ENCODE data around the gene KRT38.

The KRT38 gene

DNA sequence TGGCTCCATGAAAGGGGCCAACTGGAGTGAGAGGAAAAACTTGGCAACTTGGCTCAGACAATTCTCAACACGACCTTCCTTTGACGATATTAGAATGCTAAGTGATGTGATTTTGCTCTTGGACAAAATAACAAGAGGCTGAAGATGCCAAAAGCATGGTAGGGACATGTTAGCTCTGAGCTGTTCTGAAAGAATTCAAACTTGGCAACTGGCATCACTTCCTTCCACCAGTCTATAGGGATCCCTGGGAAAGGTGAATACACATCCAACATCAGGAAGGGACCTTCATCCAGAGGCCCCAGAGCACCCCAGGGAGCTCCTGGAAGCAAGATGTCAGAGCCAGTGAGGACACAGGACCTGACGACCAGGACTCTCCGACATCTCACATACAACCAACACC lies 20.6 kb downstream of the KRT38 start:
- H3K27ac Mint-ChIP-seq = no peak overlapping the region
- H3K4me3 Mint-ChIP-seq = no peak overlapping the region
- H3K36me3 Mint-ChIP-seq (ENCODE audit: low read depth) = no peaks in the 10 kb centered on the region
- TF ChIP-seq, protein P1, sequence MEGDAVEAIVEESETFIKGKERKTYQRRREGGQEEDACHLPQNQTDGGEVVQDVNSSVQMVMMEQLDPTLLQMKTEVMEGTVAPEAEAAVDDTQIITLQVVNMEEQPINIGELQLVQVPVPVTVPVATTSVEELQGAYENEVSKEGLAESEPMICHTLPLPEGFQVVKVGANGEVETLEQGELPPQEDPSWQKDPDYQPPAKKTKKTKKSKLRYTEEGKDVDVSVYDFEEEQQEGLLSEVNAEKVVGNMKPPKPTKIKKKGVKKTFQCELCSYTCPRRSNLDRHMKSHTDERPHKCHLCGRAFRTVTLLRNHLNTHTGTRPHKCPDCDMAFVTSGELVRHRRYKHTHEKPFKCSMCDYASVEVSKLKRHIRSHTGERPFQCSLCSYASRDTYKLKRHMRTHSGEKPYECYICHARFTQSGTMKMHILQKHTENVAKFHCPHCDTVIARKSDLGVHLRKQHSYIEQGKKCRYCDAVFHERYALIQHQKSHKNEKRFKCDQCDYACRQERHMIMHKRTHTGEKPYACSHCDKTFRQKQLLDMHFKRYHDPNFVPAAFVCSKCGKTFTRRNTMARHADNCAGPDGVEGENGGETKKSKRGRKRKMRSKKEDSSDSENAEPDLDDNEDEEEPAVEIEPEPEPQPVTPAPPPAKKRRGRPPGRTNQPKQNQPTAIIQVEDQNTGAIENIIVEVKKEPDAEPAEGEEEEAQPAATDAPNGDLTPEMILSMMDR (IDR thresholded peaks at IDR 0.05; ENCODE audit: unreplicated experiment in 3 of 3) = no peak
- H3K9me3 Mint-ChIP-seq = no peaks in the 10 kb centered on the region
- peaks cover 15% of the 10 kb centered on the region for H3K27me3 Mint-ChIP-seq (ENCODE audit: low read depth)
- peaks cover 9% of the 10 kb centered on the region for H3K4me1 Mint-ChIP-seq

DNA sequence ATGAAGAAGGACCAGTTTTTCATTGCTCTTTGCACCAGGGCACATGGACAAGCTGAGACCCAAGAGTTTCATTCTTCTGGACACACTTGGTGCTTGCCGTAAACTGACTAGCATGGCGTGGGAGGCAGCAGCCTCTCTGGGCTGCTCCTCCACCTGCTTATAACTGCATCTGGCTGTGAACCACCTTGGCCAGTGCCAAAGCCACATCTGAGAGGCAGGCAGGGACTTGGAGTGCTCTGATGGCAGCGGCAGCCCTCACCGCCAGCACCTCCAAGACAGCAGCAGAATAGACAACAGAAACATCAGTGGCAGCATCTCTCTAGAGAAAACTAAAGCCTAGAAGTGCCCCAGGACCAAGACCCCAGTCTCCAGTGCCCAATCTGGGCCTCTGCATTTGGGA lies 21.1 kb downstream of the KRT38 start:
- H3K27ac Mint-ChIP-seq = no peak overlapping the region
- H3K36me3 Mint-ChIP-seq (ENCODE audit: low read depth) = no peaks in the 10 kb centered on the region
- H3K27me3 Mint-ChIP-seq (ENCODE audit: low read depth) = peaks cover 15% of the 10 kb centered on the region
- H3K9me3 Mint-ChIP-seq = no peaks in the 10 kb centered on the region
- no peak overlapping the region for H3K4me3 Mint-ChIP-seq
- H3K4me1 Mint-ChIP-seq = peaks cover 9% of the 10 kb centered on the region
- TF ChIP-seq, protein P1 (IDR thresholded peaks at IDR 0.05; ENCODE audit: unreplicated experiment in 3 of 3) = no peak

DNA sequence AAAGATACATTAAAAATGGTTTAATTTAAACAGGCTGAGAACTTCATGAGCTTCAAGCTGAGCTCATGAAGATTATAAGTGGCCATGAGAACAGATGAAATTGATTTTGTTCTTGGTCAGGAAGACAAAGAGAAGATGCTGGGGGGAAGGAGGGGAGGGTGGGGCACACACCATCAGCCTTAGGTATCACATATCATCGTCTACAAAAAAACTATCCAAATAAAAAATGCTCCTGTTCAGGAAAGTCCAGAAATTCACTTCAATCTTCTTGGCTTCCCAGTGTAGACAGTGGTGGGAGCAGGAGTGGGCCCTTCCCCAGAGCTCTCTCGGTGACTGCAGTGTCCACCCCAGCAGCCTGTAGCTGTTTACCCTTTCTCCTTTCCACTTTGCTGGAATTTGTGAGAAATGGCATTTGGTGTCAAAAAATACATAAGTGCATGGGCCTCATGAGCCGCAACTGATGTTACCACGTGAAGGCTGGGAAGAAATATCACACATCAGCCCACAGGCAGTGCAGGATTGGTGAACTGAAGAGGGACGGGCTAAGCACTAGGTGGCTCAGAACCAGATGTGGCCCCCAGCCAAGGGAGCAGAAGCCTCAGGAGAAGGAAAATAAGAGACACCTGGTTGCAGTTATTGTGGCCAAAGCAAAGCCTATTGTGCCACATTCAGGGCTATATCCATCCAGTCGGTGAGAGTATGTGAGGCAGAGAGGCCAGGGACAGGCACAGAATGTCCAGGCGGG lies 22.5 kb downstream of the KRT38 start:
- no peaks in the 10 kb centered on the region for H3K36me3 Mint-ChIP-seq (ENCODE audit: low read depth)
- H3K4me1 Mint-ChIP-seq = peaks cover 9% of the 10 kb centered on the region
- H3K27ac Mint-ChIP-seq = no peak overlapping the region
- TF ChIP-seq, protein P1 (IDR thresholded peaks at IDR 0.05; ENCODE audit: unreplicated experiment in 3 of 3) = no peak
- H3K27me3 Mint-ChIP-seq (ENCODE audit: low read depth) = peaks cover 15% of the 10 kb centered on the region
- H3K9me3 Mint-ChIP-seq = no peaks in the 10 kb centered on the region
- no peak overlapping the region for H3K4me3 Mint-ChIP-seq

DNA sequence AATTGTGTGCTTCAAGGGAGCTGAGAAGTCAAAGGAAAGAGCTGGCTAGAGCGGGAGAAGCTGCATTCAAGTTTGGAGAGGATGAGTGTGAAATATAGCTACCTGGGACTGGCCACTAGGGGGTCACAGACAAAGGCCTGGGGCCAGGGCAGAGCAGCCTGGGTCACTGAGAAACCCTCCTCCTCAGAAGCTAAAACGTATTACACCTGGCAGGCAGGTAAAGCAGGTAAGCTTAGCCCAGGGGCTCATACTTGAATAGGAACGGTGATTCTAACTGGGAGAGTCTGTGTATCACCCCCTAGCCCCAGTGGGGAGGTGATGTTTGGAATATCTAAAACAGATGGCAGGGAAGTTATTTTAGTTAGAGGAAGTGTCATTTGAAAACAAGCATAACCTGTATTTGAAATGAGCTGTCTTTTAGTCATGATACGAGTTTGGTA lies 23.2 kb downstream of the KRT38 start:
- Mint-ChIP-seq H3K27me3 (ENCODE audit: low read depth) (peaks cover 15% of the 10 kb centered on the region), H3K4me1 (peaks cover 9% of the 10 kb centered on the region), H3K27ac (no peak overlapping the region), H3K36me3 (ENCODE audit: low read depth) (no peaks in the 10 kb centered on the region), H3K4me3 (no peak overlapping the region), H3K9me3 (no peaks in the 10 kb centered on the region)
- TF ChIP-seq, protein P1 (IDR thresholded peaks at IDR 0.05; ENCODE audit: unreplicated experiment in 3 of 3) = peak in 1 of 3 experiments; percentile 24

DNA sequence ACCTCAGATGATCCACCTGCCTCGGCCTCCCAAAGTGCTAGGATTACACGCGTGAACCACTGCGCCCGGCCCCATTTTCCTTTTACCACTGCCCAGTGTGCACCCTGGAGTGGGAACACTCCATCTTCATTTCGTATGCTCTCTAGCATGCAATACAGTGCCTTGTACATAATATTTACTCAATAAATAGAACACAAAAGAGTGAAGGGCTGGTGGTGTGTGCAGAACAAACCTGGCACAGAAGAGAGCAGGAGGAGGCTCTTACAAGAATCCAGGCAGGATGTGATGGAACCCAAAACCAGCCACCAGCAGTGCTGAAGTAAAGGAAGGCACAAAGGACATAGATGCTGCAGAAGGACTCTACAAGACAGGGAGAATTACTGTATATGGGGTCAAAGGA lies 23.7 kb downstream of the KRT38 start:
- Mint-ChIP-seq H3K27me3 (ENCODE audit: low read depth) (peaks cover 15% of the 10 kb centered on the region), H3K27ac (no peak overlapping the region), H3K4me3 (no peak overlapping the region), H3K4me1 (peaks cover 9% of the 10 kb centered on the region), H3K9me3 (no peaks in the 10 kb centered on the region), H3K36me3 (ENCODE audit: low read depth) (no peaks in the 10 kb centered on the region)
- TF ChIP-seq, protein P1 (IDR thresholded peaks at IDR 0.05; ENCODE audit: unreplicated experiment in 3 of 3) = no peak

DNA sequence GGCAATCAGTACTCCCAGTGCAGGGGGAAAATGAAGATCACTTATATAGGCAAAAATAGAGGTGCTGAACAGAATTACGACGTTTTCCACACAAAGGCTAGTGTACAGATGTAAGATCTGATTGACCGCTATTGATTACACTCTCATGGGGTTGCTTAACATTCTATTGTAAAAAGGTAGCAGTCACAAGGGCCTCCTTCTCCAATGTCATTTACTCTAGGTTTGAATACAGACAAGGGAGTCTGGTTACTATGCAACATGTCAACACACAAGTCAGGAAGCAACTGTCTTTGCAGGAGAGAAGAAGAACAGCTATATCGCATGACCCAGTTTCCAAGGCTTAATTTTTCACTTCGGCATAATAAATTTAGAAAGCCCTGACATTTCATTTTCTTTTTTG lies 24.3 kb downstream of the KRT38 start:
- Mint-ChIP-seq H3K4me3 (no peak overlapping the region), H3K4me1 (peaks cover 9% of the 10 kb centered on the region), H3K27ac (peak overlapping the region in 1 of 3 experiments; percentile 81), H3K9me3 (no peaks in the 10 kb centered on the region), H3K36me3 (ENCODE audit: low read depth) (no peaks in the 10 kb centered on the region), H3K27me3 (ENCODE audit: low read depth) (peaks cover 15% of the 10 kb centered on the region)
- TF ChIP-seq, protein P1 (IDR thresholded peaks at IDR 0.05; ENCODE audit: unreplicated experiment in 3 of 3) = no peak

Measured in nephron (organoid).